H1 (cell line): ENCODE data around the gene ROR1. TPM values are rescaled to one million over a fixed set of nuclear protein-coding genes. Genes with fewer than 3 reads are reported as not detected.

Experiments used
- ASH2L ChIP-seq: fragments of 200-600, 300-600 bp; sonication (generic); IDR thresholded peaks from one replicate; pipeline ENCODE4 v1.7.1; 2017; ENCODE audit warnings: low read length
- BCL11A ChIP-seq, 2 experiments: IDR thresholded peaks; one replicate each; pipeline ENCODE4 v1.6.1; 2011; ENCODE audit warnings: low read depth in 2 of 2, low read length in 2 of 2, mild to moderate bottlenecking in 2 of 2
- CHD7 ChIP-seq: fragments of 300-600 bp; sonication (generic); IDR thresholded peaks from 2 replicates; pipeline ENCODE4 v1.7.1; 2012; ENCODE audit warnings: low read length, moderate library complexity, mild to moderate bottlenecking, inconsistent platforms; ENCODE audit not compliant: insufficient replicate concordance
- HDAC2 ChIP-seq, 2 experiments: fragments of 300-600 bp in 1 of 2; sonication (generic) in 1 of 2; IDR thresholded peaks; 2 replicates each; pipeline ENCODE4 v1.6.1; 2011 to 2012; ENCODE audit warnings: low read depth in 2 of 2, low read length in 2 of 2, mild to moderate bottlenecking in 2 of 2, moderate library complexity in 2 of 2, borderline replicate concordance in 1 of 2, inconsistent platforms in 1 of 2
- MAFK ChIP-seq: IDR thresholded peaks from 2 replicates; pipeline ENCODE4 v1.6.1; 2012; ENCODE audit warnings: low read depth, mild to moderate bottlenecking, improper control_type of control experiment, low read length
- MAX ChIP-seq: IDR thresholded peaks from 2 replicates; pipeline ENCODE4 v1.6.1; 2012; ENCODE audit warnings: inconsistent platforms
- POLR2A ChIP-seq, 2 experiments: IDR thresholded peaks; 1 replicate in 1 of 2; 2 replicates in 1 of 2; pipeline ENCODE4 v1.6.1; 2011; ENCODE audit warnings: low read depth in 2 of 2, low read length in 2 of 2, mild to moderate bottlenecking in 2 of 2; ENCODE audit errors: control extremely low read depth in 1 of 2
- POLR2AphosphoS5 ChIP-seq: IDR thresholded peaks from 2 replicates; pipeline ENCODE4 v1.6.1; 2011; ENCODE audit warnings: low read depth, low read length
- RAD21 ChIP-seq, 2 experiments: IDR thresholded peaks in 1 of 2; conservative IDR thresholded peaks in 1 of 2; 2 replicates each; pipeline ENCODE4 v1.6.1; 2011; ENCODE audit warnings: low read depth in 2 of 2, low read length in 2 of 2, improper control_type of control experiment in 1 of 2, inconsistent platforms in 1 of 2, mild to moderate bottlenecking in 1 of 2, moderate library complexity in 1 of 2
- TEAD4 ChIP-seq: IDR thresholded peaks from 2 replicates; pipeline ENCODE4 v1.6.1; 2012; ENCODE audit warnings: low read depth, low read length, inconsistent platforms, mixed read lengths
- polyA plus RNA-seq, 7 experiments: library from polyadenylated mRNA; depleted of rRNA in 3 of 7; stranded (reverse) in 5 of 7; unstranded in 2 of 7; fragments of >200 nt in 5 of 7; fragments of 200-250 nt in 2 of 7; gene quantifications; 1 replicate in 5 of 7; 2 replicates in 1 of 7; 4 replicates in 1 of 7; pipeline versions ENCODE4 v1.2.1 to v1.2.3, GENCODE V29; 2011 to 2013; ENCODE audit warnings: missing spikeins in 2 of 7, mixed read lengths in 2 of 7
- total RNA-seq: library from RNA; stranded (reverse); fragmentation: NEBNext Ultra II Directional; extraction: Animal tissue kit (Norgen Biotek cat#: 25700); gene quantifications from 2 replicates; pipeline ENCODE4 v1.2.1, GENCODE V29; 2021

ROR1 gene
- total and polyA plus RNA-seq, 2 of the 8 experiments (the other 6 are each of a cell fraction or from before 2014, with no cell fraction given): 33.6 to 73.6 TPM

DNA sequence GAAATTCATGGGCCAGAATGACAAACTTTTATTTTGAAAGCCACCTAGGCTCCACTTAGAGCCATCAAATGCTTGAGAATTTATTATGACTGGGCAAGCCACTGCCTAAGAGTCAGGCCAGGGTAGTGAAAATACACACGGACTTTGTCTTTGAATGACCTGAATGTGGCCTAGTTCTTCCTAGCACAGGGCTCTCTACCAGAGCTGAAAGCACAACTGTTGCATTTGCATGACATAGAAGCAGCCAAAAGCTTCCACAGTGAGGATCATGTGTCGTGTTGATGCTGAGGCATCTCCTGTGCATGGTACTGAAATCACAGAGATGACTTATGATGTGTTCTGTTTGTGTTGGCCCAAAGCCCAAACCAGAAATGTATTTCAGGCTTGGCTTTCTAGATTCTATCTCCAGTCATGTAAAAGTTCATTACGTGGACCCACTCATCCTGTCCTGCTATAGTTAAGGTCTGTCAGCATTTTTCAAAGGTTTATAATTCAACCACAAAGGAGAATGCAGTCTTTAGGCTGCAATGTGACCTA is 265.6 kb downstream of the ROR1 start (continued):
- TF ChIP-seq CHD7 (peak; percentile 64), MAFK (peak; percentile 31; the same call in 1 of the 2 replicates), POLR2A (IDR thresholded peaks at IDR 0.05; ENCODE audit: control extremely low read depth in 1 of 2, low read depth in 2 of 2, low read length in 2 of 2) (no peak), BCL11A (IDR thresholded peaks at IDR 0.05; ENCODE audit: low read depth in 2 of 2, low read length in 2 of 2) (no peak), TEAD4 (no peak), ASH2L (no peak), RAD21 (IDR thresholded peaks at IDR 0.05 in 1 of 2, conservative IDR thresholded peaks at IDR 0.05 in 1 of 2; ENCODE audit: low read depth in 2 of 2, low read length in 2 of 2) (no peak), MAX (no peak), HDAC2 (IDR thresholded peaks at IDR 0.05; ENCODE audit: borderline replicate concordance in 1 of 2, low read depth in 2 of 2, low read length in 2 of 2) (no peak), POLR2AphosphoS5 (no peak; the same call in 1 of the 2 replicates)
